Small intestine (tissue), 7 donors: ENCODE measurements around the gene DSCAML1. TPM values are rescaled to one million over a fixed set of nuclear protein-coding genes. Genes with fewer than 3 reads are reported as not detected.
A peak's percentile ranks its signal among the peaks of the same experiment; 100 is the strongest.

Experiments used
- DNase-seq, 2 donors: peaks; one replicate each; pipeline versions ENCODE4 v3.0.0 to v3.0.0-alpha.2; 2013
- FAIRE-seq: peaks from 2 replicates; lab custom pipeline; 2012; peaks lifted over from hg19 to GRCh38; lab: Jason Lieb, UNC
- H3K27ac ChIP-seq, 3 donors: one replicate each; pipeline ENCODE4 v1.5.1; 2013; ENCODE audit warnings: low read length in 2 of 3, mild to moderate bottlenecking in 2 of 3, control low read depth in 1 of 3, inconsistent platforms in 1 of 3, low read depth in 1 of 3, moderate library complexity in 1 of 3
- H3K27me3 ChIP-seq, 3 donors: one replicate each; pipeline ENCODE4 v1.6.1; 2013; ENCODE audit warnings: low read length in 3 of 3, inconsistent platforms in 1 of 3; ENCODE audit not compliant: control insufficient read depth in 3 of 3, insufficient read depth in 3 of 3
- H3K36me3 ChIP-seq, 3 donors: one replicate each; pipeline ENCODE4 v1.6.1; 2013; ENCODE audit warnings: low read length in 3 of 3, inconsistent platforms in 1 of 3, low read depth in 1 of 3, mild to moderate bottlenecking in 1 of 3, moderate library complexity in 1 of 3; ENCODE audit not compliant: control insufficient read depth in 3 of 3, insufficient read depth in 2 of 3
- H3K4me1 ChIP-seq, 3 donors: one replicate each; pipeline ENCODE4 v1.6.1; 2013; ENCODE audit warnings: low read length in 2 of 3, inconsistent platforms in 1 of 3, low read depth in 1 of 3, mild to moderate bottlenecking in 1 of 3, moderate library complexity in 1 of 3; ENCODE audit not compliant: control insufficient read depth in 3 of 3, insufficient read depth in 2 of 3
- H3K4me3 ChIP-seq, 3 donors: one replicate each; pipeline ENCODE4 v1.5.1; 2013; ENCODE audit warnings: low read length in 3 of 3, control low read depth in 1 of 3, inconsistent platforms in 1 of 3, low read depth in 1 of 3, mild to moderate bottlenecking in 1 of 3, moderate library complexity in 1 of 3
- H3K9me3 ChIP-seq, 2 donors: one replicate each; pipeline ENCODE4 v1.6.1; 2013; ENCODE audit warnings: low read depth in 1 of 2, low read length in 1 of 2; ENCODE audit not compliant: control insufficient read depth in 2 of 2, insufficient read depth in 1 of 2
- WGBS, 3 donors: extraction: QIAGEN DNeasy Blood & Tissue Kit; methylation state at CpG; one replicate each; pipeline ENCODE4 v1.1.7; 2013; 5-methylcytosine and 5-hydroxymethylcytosine counted together
- polyA plus RNA-seq, 4 donors: library from polyadenylated mRNA; stranded (reverse) in 3 of 4; unstranded in 1 of 4; fragments of 200-250 nt in 3 of 4; fragments of 120-200 nt in 1 of 4; gene quantifications; one replicate each; pipeline versions ENCODE4 v1.2.1 to v1.2.3, GENCODE V29; 2013
- donor health status: healthy with polysubstance abuse.
- donor health status: control.
- donor health status: control.
- donor health status: Bipolar disorder and iron deficiency.
- donor health status: healthy.

The DSCAML1 gene
- polyA plus RNA-seq, 4 donors: under 0.01 to 3.3 (median 0.22) TPM; not detected in 1

DNA sequence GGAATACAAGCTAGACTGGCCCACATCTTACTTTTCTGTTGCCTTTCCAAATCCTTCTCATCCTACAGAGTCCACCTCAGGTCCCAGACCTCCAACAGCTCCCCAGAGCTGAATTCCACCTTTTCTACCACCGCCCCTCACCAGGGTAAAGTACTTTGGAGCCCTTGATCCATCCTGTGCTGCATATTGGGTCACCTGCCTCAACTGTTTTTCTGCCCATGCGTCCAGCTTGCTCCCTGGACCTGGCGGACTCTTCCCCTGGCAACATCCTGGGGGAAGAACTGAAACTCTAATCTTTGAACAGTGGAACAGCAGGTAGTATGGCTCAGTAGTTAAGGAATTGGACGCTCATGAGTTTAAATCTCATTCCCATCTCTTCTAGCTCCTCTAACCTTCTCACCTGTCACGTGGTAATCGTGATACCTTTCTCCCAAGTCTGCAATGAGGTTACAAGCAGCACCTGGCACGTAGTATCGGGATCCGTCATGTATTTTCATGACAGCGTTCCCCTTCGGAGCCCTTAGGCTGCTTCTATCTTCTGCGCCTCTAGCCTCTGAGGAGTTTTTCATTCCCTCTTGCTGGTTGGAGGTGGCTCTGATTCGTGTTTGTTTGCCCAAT is 371.2 kb downstream of the DSCAML1 start:
- no peak for FAIRE-seq
- no peak for DNase-seq
- 47 to 58% (median 53%) methylated on average over 13 of the region's 13 CpGs for WGBS, 3 donors
- Histone ChIP-seq H3K4me3 (no peak overlapping the region), H3K27ac (no peak overlapping the region), H3K36me3 (peaks cover 0 to 2% (median 0%) of the 10 kb centered on the region in 3 donors), H3K27me3 (peaks cover 0 to 2% (median 0%) of the 10 kb centered on the region in 3 donors), H3K9me3 (no peaks in the 10 kb centered on the region), H3K4me1 (peaks cover 0 to 8% (median 0%) of the 10 kb centered on the region in 3 donors)

DNA sequence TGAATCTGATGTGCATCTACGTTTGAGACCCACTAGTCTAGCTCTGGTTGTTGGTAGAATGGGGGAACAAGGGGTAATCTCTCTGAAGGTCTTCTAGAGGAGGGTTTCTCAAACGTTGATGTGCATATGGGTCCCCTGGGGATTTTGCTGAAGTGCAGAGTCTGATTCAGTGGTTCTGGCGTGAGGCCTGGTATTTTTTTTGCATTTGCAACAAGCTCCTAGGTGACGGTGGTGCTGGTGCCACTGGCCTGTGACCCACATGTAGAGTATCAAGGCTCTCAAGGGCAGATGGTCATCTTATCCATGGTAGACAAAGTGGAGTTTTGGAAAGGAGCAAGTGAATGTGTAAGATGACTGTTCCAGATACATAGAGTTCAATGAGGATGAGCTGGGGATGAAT is 372.2 kb downstream of the DSCAML1 start:
- no peak overlapping the region for H3K27ac ChIP-seq
- no peaks in the 10 kb centered on the region for H3K36me3 ChIP-seq
- peaks cover 0 to 8% (median 0%) of the 10 kb centered on the region in 3 donors for H3K4me1 ChIP-seq
- no peak for FAIRE-seq
- no peaks in the 10 kb centered on the region for H3K9me3 ChIP-seq
- WGBS, 3 donors: 68 to 75% (median 72%) methylated on average over 4 of the region's 4 CpGs
- no peak for DNase-seq
- no peak overlapping the region for H3K4me3 ChIP-seq
- H3K27me3 ChIP-seq: peaks cover 0 to 2% (median 0%) of the 10 kb centered on the region in 3 donors

DNA sequence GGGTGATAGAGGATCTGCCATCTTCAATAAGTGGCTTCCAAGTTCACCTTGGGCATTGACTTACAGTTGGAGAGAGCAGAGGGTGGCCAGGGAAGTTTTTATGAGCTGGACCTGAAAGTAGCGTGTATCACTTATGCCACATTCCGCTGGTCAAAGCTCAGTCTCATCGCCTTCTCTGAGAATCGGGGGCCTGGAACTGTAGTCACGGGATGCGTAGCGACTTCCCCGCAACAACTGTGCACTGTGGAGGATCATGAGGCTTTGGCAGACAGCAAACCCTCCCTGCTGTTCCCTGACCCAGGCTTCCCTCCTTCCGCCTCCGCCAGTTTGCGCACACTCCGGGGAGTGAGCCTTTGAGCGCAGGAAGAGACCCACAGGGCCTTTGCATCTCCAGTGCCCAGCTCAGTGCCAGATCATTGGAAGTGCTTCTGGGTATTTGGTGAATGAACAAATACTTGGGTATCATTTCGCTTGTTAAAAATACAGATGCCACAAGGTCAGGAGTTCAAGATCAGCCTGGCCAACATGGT is 373.9 kb downstream of the DSCAML1 start:
- H3K27ac ChIP-seq: no peak overlapping the region
- peaks cover 0 to 17% (median 0%) of the 10 kb centered on the region in 3 donors for H3K4me1 ChIP-seq
- H3K27me3 ChIP-seq: peaks cover 0 to 2% (median 0%) of the 10 kb centered on the region in 3 donors
- H3K9me3 ChIP-seq: no peaks in the 10 kb centered on the region
- WGBS, 3 donors: 83 to 90% (median 83%) methylated on average over 14 of the region's 14 CpGs
- no peak overlapping the region for H3K4me3 ChIP-seq
- no peak for DNase-seq
- no peak for FAIRE-seq
- H3K36me3 ChIP-seq: no peaks in the 10 kb centered on the region

DNA sequence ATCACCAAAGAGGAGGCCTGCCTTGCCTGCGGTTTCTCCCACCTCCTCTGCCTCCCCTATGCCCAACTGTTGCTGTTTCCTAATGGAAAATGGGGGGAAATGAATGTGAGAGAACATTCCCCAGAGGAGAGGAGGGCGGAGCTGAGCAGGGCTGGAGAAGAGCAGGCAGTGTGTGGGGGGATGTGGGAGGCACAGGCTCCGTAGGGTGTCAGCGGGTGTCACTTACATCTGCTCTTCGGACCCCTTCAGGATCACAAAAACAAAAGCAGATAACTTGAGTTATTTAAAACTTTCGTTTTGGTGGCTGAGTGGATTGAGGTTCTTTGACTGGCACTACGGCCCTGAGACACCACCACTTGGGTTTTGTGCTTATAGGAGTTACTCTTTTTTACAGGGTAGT is 375.5 kb downstream of the DSCAML1 start:
- Histone ChIP-seq H3K9me3 (no peaks in the 10 kb centered on the region), H3K27ac (no peak overlapping the region), H3K4me3 (no peak overlapping the region), H3K27me3 (peaks cover 0 to 2% (median 0%) of the 10 kb centered on the region in 3 donors), H3K4me1 (peaks cover 0 to 19% (median 0%) of the 10 kb centered on the region in 3 donors), H3K36me3 (no peaks in the 10 kb centered on the region)
- WGBS, 3 donors: 81 to 85% (median 83%) methylated on average over 7 of the region's 7 CpGs
- no peak for FAIRE-seq
- no peak for DNase-seq

DNA sequence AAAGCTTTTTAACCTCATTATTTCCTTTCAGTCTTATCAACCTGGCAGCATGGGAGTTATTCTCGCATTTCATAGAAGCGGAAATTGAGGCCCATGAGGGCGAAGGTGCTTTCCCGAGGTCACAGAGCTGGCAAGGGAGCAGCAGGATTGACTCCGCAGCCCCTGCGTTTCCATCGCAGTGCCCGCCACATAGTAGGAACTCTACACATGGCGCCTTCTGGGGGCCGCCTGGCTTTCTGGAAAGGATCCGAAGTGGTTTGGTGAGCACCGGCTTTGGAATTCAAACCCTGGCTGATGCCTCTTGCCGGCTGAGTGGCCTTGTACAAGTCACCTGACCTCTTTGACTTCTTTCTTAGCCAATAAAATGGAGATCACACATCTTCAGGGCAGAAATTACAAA is 376.0 kb downstream of the DSCAML1 start:
- Histone ChIP-seq H3K27ac (no peak overlapping the region), H3K4me1 (peaks cover 0 to 17% (median 0%) of the 10 kb centered on the region in 3 donors), H3K9me3 (no peaks in the 10 kb centered on the region), H3K27me3 (peaks cover 0 to 2% (median 0%) of the 10 kb centered on the region in 3 donors), H3K36me3 (no peaks in the 10 kb centered on the region), H3K4me3 (no peak overlapping the region)
- DNase-seq: no peak
- no peak for FAIRE-seq
- WGBS, 3 donors: 82 to 87% (median 83%) methylated on average over 13 of the region's 13 CpGs

DNA sequence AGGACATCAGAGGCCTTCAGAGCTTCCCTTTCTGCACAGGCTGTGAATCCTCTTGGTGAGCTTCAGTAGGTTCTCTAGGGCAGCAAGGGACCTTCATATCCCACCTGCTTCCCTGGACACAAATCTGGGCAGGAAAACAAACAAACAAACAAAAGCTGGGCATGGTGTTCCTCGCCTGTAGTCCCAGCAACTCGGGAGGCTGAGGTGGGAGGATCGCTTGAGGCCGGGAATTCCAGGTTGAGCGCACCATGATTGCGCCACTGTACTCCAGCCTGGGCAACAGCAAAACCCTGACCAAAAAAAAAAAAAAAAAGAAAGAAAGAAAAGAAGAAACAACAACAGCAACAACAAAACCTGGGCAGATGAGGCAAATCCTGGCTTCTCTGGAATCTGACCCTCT is 376.4 kb downstream of the DSCAML1 start:
- Histone ChIP-seq H3K27me3 (peaks cover 0 to 2% (median 0%) of the 10 kb centered on the region in 3 donors), H3K27ac (no peak overlapping the region), H3K4me3 (no peak overlapping the region), H3K36me3 (no peaks in the 10 kb centered on the region), H3K9me3 (no peaks in the 10 kb centered on the region), H3K4me1 (peaks cover 0 to 17% (median 0%) of the 10 kb centered on the region in 3 donors)
- WGBS, 3 donors: 89 to 99% (median 94%) methylated on average over 6 of the region's 6 CpGs
- no peak for FAIRE-seq
- no peak for DNase-seq

DNA sequence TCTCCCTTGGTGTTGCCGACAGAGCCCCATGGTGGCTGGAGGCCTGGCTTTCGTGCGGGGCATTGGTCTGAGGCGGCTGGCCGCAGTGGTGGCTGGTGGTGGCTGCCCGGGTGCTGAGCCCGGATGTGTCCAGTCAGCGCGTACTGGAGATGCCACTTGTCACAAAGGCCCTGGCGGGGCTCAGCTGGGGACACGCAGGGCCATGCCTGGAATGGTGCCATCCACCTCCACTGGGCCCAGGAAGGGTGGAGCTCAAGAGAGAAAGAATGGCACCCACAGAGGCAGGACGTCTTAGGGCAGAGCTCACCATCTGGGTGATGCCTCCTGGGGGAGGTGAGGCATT is 376.9 kb downstream of the DSCAML1 start:
- no peak overlapping the region for H3K4me3 ChIP-seq
- DNase-seq (no peak), FAIRE-seq (no peak)
- H3K27ac ChIP-seq: no peak overlapping the region
- no peaks in the 10 kb centered on the region for H3K36me3 ChIP-seq
- H3K4me1 ChIP-seq: peaks cover 0 to 17% (median 0%) of the 10 kb centered on the region in 3 donors
- no peaks in the 10 kb centered on the region for H3K9me3 ChIP-seq
- 88 to 94% (median 91%) methylated on average over 10 to 12 of the region's 12 CpGs for WGBS, 3 donors
- H3K27me3 ChIP-seq: peaks cover 0 to 2% (median 0%) of the 10 kb centered on the region in 3 donors

DNA sequence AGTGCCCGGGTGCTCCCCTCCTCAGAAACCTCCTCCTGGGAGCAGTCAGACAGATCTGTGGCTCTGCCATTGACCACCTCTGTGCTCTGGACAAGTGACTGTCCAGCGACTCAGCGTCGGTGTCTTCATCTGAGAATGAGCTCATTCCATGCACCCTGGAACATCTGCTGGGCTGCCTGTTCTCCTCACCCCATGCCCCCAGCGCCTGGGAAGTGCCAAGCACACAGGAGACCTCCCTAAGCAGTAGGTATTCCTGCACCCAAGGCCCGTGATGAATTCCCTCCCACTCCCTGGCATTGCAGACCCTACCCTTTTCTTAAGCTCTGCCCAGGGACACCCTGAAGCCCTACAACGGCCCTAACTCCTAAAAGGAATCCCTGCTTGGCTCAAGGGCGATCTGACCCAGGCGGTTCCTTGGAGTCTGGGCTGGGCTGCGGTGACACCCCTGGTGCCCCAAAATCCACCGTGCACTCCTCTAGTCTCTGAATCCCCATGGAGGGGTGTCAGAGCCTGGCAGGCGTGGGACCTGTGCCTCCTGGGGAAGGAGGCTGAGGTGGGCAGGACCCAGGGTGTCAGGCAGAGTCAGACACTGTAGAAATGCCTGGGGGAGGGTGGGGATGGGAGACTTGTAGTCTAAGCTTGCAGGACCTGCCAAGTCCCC is 377.4 kb downstream of the DSCAML1 start:
- WGBS, 3 donors: 81 to 85% (median 85%) methylated on average over 12 of the region's 12 CpGs
- no peak overlapping the region for H3K4me3 ChIP-seq
- no peaks in the 10 kb centered on the region for H3K9me3 ChIP-seq
- DNase-seq (peak in 1 of 2 donors; percentile 13), FAIRE-seq (no peak)
- no peaks in the 10 kb centered on the region for H3K27me3 ChIP-seq
- H3K36me3 ChIP-seq: peaks cover 0 to 2% (median 0%) of the 10 kb centered on the region in 3 donors
- H3K27ac ChIP-seq: peak overlapping the region in 1 of 3 donors; percentile 86
- peaks cover 0 to 17% (median 0%) of the 10 kb centered on the region in 3 donors for H3K4me1 ChIP-seq
